Measurements from ENCODE around the gene TTC24. TPM values are rescaled to one million over a fixed set of nuclear protein-coding genes. Genes with fewer than 3 reads are reported as not detected.

Gene TTC24
- total and polyA plus RNA-seq, 12 donors: 0.20 TPM; not detected in 11

DNA sequence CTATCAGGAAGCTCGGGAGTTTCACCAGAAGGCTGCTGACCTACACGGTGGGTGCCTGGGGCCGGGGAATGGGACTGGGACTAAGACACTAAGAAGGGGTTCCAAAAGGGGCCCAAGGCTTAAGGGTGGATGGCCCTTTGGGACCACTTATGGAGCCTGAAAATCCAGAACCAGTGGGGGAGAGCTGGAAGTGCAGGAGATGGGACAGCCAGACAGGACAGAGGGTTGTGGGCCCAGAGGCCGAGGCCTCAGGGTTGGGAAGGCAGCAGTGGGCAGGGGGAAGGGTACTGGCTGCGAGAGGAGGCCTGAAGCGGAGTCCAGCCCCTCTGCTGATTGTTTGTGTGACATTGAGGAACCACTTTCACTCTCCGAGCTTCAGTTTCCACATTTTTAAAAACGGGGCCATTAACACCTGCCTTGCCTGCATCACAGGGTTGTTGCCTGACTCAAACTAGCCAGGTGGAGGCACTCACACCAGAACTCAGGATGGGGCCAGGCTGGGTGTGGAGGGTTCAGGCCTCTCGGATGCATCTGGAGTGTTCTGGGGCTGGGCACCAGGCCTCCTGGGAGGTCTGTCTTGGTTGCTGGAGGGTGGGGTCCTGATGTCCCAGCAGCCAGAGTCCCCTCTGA, 3.0 kb downstream of the TTC24 start:
- H3K4me3 ChIP-seq: no peak overlapping the region
- no peak overlapping the region for H3K27ac ChIP-seq
- H3K27me3 ChIP-seq: no peaks in the 10 kb centered on the region
- TF ChIP-seq, protein P1, sequence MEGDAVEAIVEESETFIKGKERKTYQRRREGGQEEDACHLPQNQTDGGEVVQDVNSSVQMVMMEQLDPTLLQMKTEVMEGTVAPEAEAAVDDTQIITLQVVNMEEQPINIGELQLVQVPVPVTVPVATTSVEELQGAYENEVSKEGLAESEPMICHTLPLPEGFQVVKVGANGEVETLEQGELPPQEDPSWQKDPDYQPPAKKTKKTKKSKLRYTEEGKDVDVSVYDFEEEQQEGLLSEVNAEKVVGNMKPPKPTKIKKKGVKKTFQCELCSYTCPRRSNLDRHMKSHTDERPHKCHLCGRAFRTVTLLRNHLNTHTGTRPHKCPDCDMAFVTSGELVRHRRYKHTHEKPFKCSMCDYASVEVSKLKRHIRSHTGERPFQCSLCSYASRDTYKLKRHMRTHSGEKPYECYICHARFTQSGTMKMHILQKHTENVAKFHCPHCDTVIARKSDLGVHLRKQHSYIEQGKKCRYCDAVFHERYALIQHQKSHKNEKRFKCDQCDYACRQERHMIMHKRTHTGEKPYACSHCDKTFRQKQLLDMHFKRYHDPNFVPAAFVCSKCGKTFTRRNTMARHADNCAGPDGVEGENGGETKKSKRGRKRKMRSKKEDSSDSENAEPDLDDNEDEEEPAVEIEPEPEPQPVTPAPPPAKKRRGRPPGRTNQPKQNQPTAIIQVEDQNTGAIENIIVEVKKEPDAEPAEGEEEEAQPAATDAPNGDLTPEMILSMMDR (IDR thresholded peaks at IDR 0.05): no peak
- intact Hi-C loops (cut with DNase I): no loop called here
- H3K36me3 ChIP-seq (replicated peaks in 1 of 2): no peaks in the 10 kb centered on the region
- no peak for DNase-seq
- 64 to 80% (median 76%) methylated on average over 5 to 9 of the region's 9 CpGs for WGBS, 4 donors
- no peaks in the 10 kb centered on the region for H3K4me1 ChIP-seq (replicated peaks in 1 of 2)
- H3K9me3 ChIP-seq (replicated peaks in 1 of 3): no peaks in the 10 kb centered on the region

DNA sequence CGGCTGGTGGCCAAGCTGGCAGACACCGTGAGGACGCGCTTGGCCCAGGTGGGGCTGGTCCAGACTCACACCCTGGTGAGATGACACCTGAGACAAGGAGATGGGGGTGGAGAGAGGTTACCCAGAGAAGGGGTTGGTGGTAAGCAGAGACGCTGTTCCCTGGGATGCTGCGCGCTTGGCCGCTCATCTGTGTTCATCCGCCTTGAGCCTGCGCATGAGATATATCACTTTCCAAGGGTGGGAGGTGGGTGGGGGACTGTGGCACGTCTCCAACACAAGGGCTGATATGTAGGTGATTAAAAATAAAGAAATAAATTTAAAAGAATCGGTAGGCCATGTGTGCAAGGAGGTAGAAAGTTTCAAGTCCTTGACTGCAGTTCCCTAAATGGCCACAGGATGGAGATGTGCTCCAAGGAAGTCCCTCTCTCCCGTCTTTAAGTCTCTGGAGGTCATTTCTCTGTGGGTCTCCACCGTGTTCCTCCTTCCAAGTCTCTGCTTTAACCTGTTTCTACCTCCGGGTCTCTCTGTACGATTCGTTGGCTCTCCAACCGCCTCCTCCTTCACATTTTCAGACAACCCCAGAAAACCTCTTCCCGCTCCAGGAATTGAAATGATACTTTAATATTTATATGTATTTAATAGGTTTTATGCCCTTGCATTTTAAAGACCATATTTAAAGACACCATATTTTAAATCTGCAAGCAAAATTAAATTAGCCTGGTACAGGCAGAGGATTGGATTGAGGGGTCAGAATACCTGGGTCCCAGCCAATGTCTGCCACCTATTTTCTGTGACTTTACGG, 4.5 kb downstream of the TTC24 start:
- peak; percentile 65 to 90 (median 79) for DNase-seq
- H3K4me3 ChIP-seq: no peak overlapping the region
- intact Hi-C loops (cut with DNase I): no loop called here
- no peaks in the 10 kb centered on the region for H3K4me1 ChIP-seq (replicated peaks in 1 of 2)
- H3K36me3 ChIP-seq (replicated peaks in 1 of 2): no peaks in the 10 kb centered on the region
- H3K27me3 ChIP-seq: no peaks in the 10 kb centered on the region
- 49 to 53% (median 51%) methylated on average over 20 of the region's 20 CpGs for WGBS, 4 donors
- H3K9me3 ChIP-seq (replicated peaks in 1 of 3): no peaks in the 10 kb centered on the region
- no peak for TF ChIP-seq POLR2A (IDR thresholded peaks at IDR 0.05)
- TF ChIP-seq, protein P1 (IDR thresholded peaks at IDR 0.05): peak; percentile 86 to 94 (median 90)
- H3K27ac ChIP-seq: no peak overlapping the region

DNA sequence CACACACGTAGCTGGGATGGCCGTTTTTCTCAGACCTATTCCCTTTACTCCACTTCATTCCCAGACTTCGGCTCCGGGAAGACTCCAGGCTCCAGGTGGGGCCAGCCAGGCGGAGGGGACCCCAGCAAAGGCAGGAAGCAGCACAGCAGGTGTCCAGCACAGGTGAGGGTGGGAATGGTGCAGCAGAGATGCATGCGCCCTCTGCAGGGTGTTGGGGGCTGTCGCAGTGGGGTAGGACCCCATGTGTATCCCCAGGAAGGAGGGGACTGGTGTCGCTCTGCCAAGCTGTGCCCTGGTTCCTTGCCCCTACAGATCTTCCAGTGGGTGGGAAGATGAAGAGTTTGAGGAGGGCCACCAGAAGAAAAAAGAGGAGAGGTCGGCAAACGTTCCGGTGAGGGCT, 5.3 kb downstream of the TTC24 start:
- Histone ChIP-seq H3K36me3 (replicated peaks in 1 of 2) (no peaks in the 10 kb centered on the region), H3K27me3 (no peaks in the 10 kb centered on the region), H3K4me3 (no peak overlapping the region), H3K27ac (no peak overlapping the region), H3K4me1 (replicated peaks in 1 of 2) (no peaks in the 10 kb centered on the region), H3K9me3 (replicated peaks in 1 of 3) (no peaks in the 10 kb centered on the region)
- TF ChIP-seq POLR2A (IDR thresholded peaks at IDR 0.05): no peak
- TF ChIP-seq, protein P1 (IDR thresholded peaks at IDR 0.05): no peak
- WGBS, 4 donors: 37 to 49% (median 42%) methylated on average over 10 to 11 of the region's 11 CpGs
- intact Hi-C loops (cut with DNase I): no loop called here
- no peak for DNase-seq

DNA sequence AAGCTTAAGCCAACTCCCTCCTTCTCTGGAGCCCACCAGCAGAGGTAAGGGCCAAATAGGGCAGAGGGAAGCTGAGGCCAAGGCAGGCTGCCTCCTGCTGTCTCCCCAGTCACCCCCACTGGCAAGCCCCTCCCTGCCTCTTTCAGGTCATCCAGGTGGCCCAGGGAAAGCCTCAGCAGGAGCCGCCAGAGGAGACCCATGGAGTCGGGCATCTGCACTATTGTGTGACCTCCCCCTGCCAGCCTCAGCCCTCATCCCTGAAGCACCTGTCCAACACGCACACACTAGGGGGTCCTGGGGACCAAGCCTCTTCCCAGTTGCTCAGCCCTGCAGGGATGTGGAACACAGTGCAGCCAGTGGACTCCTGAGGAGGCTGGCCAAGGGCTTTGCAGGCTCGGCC, 6.8 kb downstream of the TTC24 start:
- Histone ChIP-seq H3K36me3 (replicated peaks in 1 of 2) (no peaks in the 10 kb centered on the region), H3K9me3 (replicated peaks in 1 of 3) (no peaks in the 10 kb centered on the region), H3K27ac (no peak overlapping the region), H3K27me3 (no peaks in the 10 kb centered on the region), H3K4me1 (replicated peaks in 1 of 2) (peaks cover 0 to 5% of the 10 kb centered on the region in 2 donors), H3K4me3 (no peak overlapping the region)
- TF ChIP-seq, protein P1 (IDR thresholded peaks at IDR 0.05): no peak
- TF ChIP-seq POLR2A (IDR thresholded peaks at IDR 0.05): no peak
- 54 to 92% (median 58%) methylated on average over 1 to 4 of the region's 4 CpGs for WGBS, 4 donors
- intact Hi-C loops (cut with DNase I): no loop called here
- no peak for DNase-seq
